K562 treated with DMSO at 1 percent for 4 hours (cell line): ENCODE data around the gene ADAT2. TPM values are rescaled to one million over a fixed set of nuclear protein-coding genes. Genes with fewer than 3 reads are reported as not detected.

Source experiments
- total RNA-seq: library from RNA; unstranded; fragments of 300-600 nt; gene quantifications from 2 replicates; pipeline ENCODE4 v1.2.3, GENCODE V29; 2022; ENCODE audit not compliant: insufficient read depth

Gene ADAT2
- total RNA-seq: 3.7 and 5.0 TPM in 2 replicates

DNA sequence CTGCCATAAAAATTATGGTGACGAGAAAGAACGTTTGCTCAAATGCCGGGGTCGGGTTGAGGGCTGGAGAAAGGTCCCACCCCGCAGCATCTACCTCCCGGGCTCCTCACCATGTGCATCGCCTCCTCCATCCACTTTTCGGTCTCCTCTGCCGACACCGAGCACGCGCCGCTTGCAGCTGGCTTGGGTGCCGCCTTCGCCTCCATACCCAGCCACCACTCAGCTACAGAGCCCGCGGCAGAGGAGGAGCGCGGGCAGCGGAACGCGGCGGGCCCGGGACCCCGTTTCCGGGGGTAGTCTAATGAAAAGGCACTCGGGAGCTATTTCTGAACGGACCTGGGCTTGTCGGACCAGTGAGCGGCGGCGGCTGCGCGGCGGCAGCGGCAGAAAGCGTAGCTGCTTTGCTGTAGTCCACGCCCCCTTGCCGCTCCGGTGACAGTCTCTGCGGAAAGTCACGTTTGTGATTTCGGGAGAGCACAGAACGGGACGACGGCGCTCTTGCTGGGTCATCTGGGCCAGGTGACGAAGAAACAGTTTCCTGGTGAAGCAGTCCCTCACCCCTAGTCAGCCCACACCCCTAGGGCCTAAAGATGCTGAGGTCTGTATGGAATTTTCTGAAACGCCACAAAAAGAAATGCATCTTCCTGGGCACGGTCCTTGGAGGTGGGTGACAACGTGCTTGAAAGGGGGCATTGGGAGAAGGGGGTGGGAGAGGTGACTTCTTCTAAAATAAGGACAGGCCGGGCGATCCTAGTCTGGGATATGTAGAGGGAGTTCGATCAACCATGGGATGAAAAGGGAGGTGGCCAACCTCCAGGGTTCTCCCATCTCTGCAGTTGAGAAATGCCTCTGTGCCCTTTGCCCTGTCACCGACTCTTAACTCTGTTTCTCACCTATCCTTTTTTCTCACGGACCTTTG lies at the start of gene ADAT2, which contains the start of gene PEX3:
ADAT2 (minus strand) TSS at position 243 of the 919 bp plus-strand sequence; CDS start at position 206, 37 bp downstream.
PEX3 (plus strand) TSS at position 353 of the 919 bp plus-strand sequence; CDS start at position 591, 238 bp downstream.

Other genes starting within 250 kb of the ADAT2 start
- 15.8 and 17.9 TPM in 2 replicates for gene PEX3, start 110 bp upstream of the ADAT2 start, total RNA-seq
- gene FUCA2, start 61.0 kb upstream of the ADAT2 start, total RNA-seq: 46.4 and 57.8 TPM in 2 replicates
- 8.3 and 11.8 TPM in 2 replicates for gene PHACTR2, start 227.3 kb upstream of the ADAT2 start, total RNA-seq